IMR-90 (cell line): ENCODE measurements around the gene GNG12.

Source experiments
- CTCF ChIP-seq: conservative IDR thresholded peaks from 2 replicates; pipeline ENCODE4 v1.5.1; 2012; ENCODE audit warnings: mild to moderate bottlenecking, low read depth, low read length, improper control_type of control experiment
- MXI1 ChIP-seq: IDR thresholded peaks from 2 replicates; pipeline ENCODE4 v1.6.1; 2012; ENCODE audit warnings: low read depth, mild to moderate bottlenecking, low read length, moderate library complexity, borderline replicate concordance
- POLR2A ChIP-seq: IDR thresholded peaks from 2 replicates; pipeline ENCODE4 v1.6.1; 2012; ENCODE audit warnings: mild to moderate bottlenecking, low read depth, low read length
- RFX5 ChIP-seq: IDR thresholded peaks from 2 replicates; pipeline ENCODE4 v1.8.0; 2012; ENCODE audit warnings: low read depth, mild to moderate bottlenecking, low read length, moderate library complexity
- SMC3 ChIP-seq: fragments of 150-350 bp; IDR thresholded peaks from 2 replicates; pipeline ENCODE4 v1.6.1; 2016; ENCODE audit warnings: low read depth, mild to moderate bottlenecking, antibody characterized with exemption, low read length, moderate library complexity

- no peak for TF ChIP-seq CTCF
- no peak for TF ChIP-seq RFX5
- no peak for TF ChIP-seq SMC3
- TF ChIP-seq POLR2A, result no peak
- TF ChIP-seq MXI1, result no peak
These were observed 83.9 kb downstream of the GNG12 start for GRCh38 chr1:67749263-67749843.
